NCI-H2029 (cell line): Measurements from ENCODE around the gene ARHGAP42.

Source experiments
- DNase-seq: peaks from one replicate; lab custom pipeline; 2025; lab: John Stamatoyannopoulos, UW

Gene ARHGAP42

DNA sequence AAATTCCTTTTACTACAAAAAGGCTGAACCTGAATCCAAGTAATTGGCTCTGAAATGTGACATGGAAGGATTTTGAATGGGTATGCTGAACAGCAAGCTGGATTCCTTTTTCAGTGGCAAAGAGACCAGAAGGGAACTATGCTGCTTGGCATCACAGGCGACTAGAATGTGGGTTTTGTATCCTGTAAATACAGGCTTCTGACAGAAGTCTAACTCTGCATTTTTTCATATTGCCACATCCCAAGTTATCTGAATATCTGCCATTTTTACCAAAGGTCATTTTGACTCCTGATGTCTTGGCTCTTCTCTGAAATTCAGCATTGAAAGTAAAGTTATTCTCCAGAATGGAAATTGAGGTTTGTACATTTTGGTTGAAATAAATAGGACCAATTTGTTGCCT, 145.7 kb downstream of the ARHGAP42 start:
- DNase-seq, result no peak

DNA sequence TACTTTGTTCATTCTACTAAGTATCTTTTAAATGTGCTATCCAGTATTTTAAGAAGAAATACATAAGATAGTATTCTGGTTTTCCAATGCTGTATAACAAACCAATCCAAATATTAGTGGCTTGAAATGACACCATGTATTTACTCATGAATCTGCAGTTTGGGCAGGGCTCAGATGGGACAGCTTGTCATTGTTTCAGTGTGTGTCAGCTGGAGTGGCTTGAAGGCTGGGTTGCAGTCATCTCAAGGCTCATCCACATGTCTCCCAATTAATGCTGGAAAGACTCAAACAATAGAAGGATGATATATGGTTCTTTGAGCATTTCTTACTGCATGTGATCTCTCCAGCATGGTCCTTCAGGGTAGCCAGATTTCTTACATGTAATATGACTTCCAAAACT, 146.2 kb downstream of the ARHGAP42 start:
- DNase-seq, result no peak

GRCh38 chr11:100835854-100836253, 148.8 kb downstream of the ARHGAP42 start:
- DNase-seq, result no peak

DNA sequence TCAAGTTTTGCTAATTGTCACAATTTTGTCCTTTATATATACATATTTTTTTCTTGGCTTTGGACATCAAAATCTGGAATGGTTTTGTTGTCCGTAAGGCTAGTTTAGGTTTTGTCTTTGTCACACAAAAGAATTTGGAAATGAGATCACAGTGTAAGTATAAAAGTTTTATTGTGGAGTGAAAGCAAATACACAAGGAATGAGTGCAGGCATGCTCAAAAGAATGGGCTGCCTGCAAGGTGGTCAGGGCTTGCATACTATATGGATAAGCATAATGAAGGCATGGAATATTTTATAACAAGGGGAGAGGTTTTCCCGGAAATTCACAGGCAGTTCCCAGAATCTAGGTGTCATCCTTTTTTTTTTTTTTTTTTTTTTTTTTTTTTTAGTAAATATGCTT, 150.2 kb downstream of the ARHGAP42 start:
- no peak for DNase-seq

DNA sequence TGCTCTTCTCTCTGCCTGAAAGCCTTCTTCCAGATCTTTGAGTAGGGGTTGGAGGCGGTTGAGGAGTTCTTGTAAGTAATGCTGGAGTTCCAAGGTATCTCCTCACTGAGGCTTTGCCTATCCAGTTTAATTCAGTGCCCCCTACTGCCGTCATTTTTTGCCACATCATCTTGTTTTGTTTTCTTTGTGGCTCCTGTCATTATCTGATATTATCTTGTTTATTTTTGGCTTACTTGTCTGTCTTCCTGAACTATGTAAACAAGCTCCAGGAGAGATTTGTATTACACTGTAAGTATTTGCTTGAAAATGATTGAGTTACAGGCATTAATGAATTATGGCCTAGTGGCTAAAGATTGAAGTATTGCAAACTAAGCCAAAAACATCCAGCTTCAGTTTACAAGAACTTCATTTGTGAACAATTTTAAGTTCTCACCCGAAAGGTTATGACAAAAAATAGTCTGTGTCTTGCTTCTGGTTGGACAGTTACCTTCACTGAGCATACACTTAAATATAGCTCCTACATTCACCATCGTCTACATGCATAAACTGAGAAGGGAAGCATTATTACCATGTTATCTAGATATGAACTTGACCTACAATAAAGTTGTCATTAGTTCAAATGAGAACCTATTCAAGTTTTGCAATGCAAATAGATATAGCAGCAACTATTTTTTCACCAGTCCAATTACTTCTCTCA, 154.8 kb downstream of the ARHGAP42 start:
- no peak for DNase-seq

GRCh38 chr11:100847696-100848216, 160.7 kb downstream of the ARHGAP42 start:
- DNase-seq, result no peak

DNA sequence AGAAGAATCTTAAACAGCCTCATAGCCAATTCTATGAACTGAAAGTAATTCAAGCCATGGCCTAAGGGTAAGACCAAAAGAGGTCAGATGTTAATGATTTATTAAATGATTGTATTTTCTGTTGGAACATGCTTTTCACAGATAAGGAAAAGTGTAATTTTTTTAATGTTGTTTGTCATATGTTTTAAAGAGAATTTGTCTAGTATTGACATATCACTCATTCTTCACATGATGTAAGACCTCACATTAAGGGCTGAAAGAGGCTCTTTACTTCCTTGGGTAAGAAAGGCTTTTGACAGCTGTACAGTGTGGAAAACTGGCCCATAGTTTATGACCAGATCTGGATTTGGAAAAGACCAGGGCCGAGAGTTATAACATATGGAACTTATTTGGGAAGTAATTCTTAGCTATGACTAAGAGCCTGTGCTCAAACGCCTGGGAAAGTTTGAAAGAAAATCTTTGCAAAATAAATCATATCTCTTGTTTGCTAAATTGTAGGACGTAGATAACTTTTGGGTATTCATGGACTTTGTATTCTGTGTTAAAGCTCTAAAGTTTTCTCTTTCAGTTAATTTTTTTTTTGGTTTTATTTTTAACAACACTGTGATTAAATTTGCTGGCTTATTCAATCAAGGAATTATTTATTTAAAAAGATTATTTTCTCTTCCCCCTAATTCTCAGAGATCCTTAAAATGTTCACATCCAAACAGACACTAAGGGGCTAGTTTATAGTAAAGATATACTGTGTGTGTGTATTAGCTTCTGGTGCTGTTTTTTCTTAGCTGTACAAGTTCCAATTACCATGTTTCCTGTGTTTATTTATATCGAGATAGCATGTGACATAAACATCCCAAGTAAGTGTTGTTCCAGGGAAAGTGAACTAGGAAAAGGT, 162.2 kb downstream of the ARHGAP42 start:
- DNase-seq, result no peak

DNA sequence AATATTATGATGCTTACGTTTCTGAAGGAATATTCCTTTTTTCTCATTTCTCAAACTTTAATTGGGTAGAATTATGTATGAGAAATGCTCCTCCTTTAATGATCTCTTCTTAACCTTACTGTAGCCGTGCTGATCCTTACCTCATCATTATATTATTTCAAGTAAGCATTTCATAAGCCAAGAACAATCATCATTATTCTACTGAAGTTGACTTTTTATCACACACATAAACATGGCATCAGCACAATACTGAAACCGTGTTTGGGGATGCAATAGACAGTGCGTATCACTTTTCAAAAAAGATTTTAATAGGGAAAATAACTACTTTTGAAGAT, 162.8 kb downstream of the ARHGAP42 start:
- DNase-seq, result no peak

DNA sequence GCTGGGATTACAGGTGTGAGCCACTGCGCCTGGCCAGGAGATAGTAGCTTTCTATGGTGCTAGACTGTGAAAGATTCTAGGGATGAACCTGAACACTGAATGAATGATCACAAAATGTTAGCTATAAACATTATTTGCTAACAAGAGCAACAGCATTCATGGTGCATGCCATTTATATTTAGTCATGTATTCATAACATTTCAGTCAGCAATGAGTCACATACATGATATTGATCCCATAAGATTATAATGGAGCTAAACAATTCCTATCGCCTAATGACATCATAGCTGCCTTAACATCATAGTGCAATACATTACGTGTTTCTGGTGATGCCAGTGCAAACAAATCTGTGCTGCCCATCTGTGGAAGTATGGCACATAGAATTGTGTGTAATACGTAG, 164.1 kb downstream of the ARHGAP42 start:
- DNase-seq, result no peak

DNA sequence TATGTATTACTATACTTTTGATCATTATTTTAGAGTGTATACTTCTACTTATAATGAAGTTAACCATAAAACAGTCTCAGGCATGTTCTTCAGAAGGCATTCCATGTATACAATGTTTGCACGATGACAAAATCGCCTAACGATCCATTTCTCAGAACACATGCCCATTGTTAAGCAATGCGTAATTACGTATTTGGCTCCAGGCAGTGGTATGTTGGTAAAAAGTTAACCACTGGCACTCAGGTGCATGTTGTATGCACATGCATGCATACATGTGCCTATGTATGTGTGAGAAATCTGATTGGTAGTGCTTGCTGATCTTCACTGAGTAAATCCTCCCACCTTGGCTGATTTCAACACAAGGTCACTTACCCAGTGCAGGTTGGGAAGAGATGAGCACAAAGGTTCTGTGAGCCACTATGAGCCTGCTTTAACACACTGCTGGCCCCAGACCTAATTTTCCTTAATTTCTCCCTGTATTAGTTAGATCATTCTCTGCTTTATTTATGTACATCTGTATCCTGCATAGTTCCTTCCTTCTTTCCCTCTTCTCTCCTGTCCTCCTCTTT, 164.6 kb downstream of the ARHGAP42 start:
- no peak for DNase-seq

DNA sequence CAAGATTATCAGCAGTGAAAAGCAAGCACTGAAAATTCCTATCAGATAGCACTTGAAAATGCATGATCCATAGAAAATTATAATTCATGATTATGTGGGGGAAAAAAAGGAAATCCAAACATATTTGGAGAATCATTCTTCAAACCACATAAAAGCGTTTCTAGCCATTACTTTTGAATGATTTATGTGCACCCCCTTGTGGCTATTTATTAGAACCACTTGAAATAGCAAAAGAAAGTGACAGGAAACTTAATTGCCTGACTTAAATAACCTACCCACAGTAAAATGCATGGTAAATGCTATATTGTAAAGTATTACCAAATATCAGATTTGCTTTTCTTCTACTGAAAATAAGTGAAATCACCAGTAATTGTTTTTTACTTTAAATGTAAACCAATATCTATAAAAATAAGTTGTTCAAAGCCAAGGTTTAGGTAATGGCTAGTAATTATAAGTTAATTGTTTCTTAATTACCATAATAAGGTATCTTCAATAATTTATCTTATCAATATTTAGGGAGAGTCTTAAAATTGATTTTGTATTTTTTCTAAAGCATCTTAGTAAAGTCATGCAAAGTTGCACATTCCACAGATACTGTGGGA, 168.5 kb downstream of the ARHGAP42 start:
- no peak for DNase-seq

GRCh38 chr11:100857236-100858005, 170.3 kb downstream of the ARHGAP42 start:
- no peak for DNase-seq

GRCh38 chr11:100860318-100861155, 173.4 kb downstream of the ARHGAP42 start:
- no peak for DNase-seq

DNA sequence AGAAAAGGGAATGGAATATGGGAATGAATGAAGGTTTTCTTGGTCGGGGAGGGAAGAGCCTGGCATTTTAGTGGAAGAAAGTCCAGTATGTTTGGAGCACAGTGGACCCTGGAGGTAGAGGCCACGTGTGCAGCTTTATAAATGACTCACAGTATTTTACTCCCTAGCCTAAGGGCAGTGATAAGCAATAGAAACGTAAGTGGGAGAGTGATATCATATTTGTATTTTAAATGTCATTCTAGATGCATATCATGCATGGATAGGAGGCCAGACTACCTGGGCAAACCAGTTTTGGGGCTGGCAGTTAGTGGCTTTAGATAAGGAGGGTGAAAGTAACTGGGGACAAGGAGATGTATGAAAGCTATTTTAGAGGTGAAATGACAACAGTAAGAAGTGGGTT, 174.1 kb downstream of the ARHGAP42 start:
- DNase-seq, result no peak

- peak; percentile 27 for DNase-seq
These were observed 176.0 kb downstream of the ARHGAP42 start for GRCh38 chr11:100863080-100863581.

- DNase-seq, result no peak
These were observed 178.5 kb downstream of the ARHGAP42 start for GRCh38 chr11:100865443-100866065.

GRCh38 chr11:100866453-100866852, 179.4 kb downstream of the ARHGAP42 start:
- no peak for DNase-seq

DNA sequence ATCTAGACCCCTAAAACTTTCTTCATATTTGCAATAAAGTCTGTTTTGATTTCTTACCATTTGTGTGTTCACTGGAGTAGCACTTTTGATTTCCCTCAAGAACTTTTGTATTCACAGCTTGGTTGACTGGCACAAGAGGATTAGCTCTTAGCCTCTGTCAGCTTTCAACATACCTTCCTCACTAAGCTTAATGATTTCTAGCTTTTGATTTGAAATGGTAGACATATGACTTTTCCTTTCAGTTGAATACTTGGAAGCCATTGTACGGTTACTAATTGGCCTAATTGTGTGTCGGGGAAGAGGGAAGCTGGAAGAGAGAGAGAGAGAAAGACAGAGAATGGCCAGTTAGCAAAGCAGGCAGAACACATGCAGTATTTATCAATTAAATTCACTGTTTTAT, 180.5 kb downstream of the ARHGAP42 start:
- DNase-seq, result no peak

- no peak for DNase-seq
These were observed 182.2 kb downstream of the ARHGAP42 start for GRCh38 chr11:100869328-100869727.

DNA sequence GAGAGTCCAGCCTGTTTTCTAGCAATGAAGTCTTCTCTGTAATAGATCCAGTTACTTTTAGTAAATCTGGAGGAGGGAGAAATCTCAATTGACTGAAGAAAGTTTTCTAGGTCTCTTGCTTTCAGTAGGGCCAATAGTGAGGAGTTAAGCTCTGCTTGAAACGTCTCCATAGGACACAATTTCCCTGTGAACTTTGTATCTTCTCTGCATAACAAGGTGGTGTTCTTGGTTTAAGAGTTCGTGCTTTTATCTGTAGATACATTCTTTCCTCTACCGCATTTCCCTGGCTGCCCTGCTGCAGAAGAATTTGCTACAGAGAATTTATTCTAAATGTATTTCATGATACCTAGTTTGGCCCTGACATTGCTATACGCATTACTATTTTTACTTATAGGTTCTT, 183.1 kb downstream of the ARHGAP42 start:
- DNase-seq, result no peak
